ENCODE measurements around the gene PCDHA1. TPM values are rescaled to one million over a fixed set of nuclear protein-coding genes. Genes with fewer than 3 reads are reported as not detected.

The PCDHA1 gene
- total RNA-seq, 4 donors from 2014 or later, result not detected

DNA sequence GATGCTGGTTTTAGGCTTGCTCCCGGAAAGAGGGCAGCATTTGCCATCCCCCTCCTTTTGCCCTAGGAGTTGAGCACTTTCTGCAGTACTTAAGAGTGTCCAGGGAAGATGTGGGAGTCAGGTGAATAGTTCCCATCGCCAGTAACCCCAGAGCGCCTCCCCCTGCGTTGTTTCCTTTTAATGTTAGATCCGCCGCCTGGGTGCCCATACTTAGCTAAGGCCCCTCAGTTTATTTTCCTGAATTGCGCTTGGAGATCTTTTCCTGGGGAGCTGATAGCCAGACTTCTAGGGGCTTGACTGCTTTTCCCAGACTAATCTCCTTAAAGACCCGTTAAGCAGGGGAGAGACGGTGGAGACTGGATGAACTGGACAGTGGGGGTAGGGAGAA lies 180.0 kb downstream of the PCDHA1 start:
- no peak for DNase-seq (ENCODE audit: low spot score in 2 of 2)
- 0 to 5% methylated on average over 9 of the region's 9 CpGs for WGBS, 2 donors
- TF ChIP-seq, protein P1, sequence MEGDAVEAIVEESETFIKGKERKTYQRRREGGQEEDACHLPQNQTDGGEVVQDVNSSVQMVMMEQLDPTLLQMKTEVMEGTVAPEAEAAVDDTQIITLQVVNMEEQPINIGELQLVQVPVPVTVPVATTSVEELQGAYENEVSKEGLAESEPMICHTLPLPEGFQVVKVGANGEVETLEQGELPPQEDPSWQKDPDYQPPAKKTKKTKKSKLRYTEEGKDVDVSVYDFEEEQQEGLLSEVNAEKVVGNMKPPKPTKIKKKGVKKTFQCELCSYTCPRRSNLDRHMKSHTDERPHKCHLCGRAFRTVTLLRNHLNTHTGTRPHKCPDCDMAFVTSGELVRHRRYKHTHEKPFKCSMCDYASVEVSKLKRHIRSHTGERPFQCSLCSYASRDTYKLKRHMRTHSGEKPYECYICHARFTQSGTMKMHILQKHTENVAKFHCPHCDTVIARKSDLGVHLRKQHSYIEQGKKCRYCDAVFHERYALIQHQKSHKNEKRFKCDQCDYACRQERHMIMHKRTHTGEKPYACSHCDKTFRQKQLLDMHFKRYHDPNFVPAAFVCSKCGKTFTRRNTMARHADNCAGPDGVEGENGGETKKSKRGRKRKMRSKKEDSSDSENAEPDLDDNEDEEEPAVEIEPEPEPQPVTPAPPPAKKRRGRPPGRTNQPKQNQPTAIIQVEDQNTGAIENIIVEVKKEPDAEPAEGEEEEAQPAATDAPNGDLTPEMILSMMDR (IDR thresholded peaks at IDR 0.05), result no peak
- no peak for TF ChIP-seq POLR2A (IDR thresholded peaks at IDR 0.05)

DNA sequence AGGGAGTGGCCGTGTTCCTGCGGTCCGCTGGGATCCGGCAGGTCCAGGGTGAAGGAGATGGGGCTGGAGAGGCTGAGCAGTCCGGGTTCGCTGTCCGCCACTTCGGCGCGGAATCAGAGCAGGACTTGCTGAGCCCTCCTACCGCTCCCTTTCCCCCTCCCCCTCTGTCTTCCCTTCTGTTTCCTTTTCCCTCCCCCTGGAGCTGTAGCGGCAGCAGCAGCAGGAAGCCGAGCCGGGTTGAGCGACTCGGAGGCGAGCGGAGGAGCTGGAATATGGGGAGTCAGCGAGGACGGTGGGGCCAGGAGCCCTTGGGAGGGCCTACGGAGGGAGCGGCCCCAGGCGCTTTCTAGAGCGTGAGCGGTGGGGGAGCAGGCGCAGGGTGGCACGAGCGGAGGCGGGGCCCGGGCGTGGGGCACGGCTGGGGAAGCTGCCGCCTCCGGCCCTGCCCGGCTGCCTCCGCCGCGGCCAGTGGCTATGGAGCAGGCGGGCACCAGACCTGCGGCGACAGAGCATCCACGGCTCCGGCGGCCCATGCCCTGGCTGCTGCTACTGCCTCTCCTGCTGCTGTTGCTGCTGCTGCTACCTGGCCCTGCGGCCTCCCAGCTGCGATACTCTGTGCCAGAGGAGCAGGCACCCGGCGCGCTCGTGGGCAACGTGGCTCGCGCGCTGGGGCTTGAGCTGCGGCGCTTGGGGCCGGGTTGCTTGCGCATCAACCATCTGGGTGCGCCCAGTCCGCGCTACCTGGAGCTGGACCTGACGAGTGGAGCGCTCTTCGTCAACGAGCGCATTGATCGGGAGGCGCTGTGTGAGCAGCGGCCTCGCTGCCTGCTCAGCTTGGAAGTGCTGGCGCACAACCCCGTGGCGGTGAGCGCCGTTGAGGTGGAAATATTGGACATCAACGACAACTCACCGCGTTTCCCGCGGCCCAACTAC lies 180.6 kb downstream of the PCDHA1 start, which contains the start of gene PCDHAC2:
PCDHAC2 (plus strand) TSS at position 184 of the 933 bp plus-strand sequence; CDS start at position 475, 291 bp downstream.
- H3K4me3 ChIP-seq (ENCODE audit: low read depth, poor library complexity, severe bottlenecking), result peak within 1 kb of the TSS; percentile 14
- intact Hi-C loops (cut with DNase I; ENCODE audit: low total_unique reads), result no loop called here
- 1 to 2% methylated on average over 53 to 76 of the region's 80 CpGs for WGBS, 2 donors
- no peak for TF ChIP-seq POLR2A (IDR thresholded peaks at IDR 0.05)
- TF ChIP-seq, protein P1 (IDR thresholded peaks at IDR 0.05), result no peak
- DNase-seq (ENCODE audit: low spot score in 2 of 2), result no peak

More for the DNA sequence above, 180.0 kb downstream of the PCDHA1 start:
- intact Hi-C loops (cut with DNase I; ENCODE audit: low total_unique reads), result no loop called here
- H3K4me3 ChIP-seq (ENCODE audit: low read depth, poor library complexity, severe bottlenecking), result no peak overlapping the region

DNA sequence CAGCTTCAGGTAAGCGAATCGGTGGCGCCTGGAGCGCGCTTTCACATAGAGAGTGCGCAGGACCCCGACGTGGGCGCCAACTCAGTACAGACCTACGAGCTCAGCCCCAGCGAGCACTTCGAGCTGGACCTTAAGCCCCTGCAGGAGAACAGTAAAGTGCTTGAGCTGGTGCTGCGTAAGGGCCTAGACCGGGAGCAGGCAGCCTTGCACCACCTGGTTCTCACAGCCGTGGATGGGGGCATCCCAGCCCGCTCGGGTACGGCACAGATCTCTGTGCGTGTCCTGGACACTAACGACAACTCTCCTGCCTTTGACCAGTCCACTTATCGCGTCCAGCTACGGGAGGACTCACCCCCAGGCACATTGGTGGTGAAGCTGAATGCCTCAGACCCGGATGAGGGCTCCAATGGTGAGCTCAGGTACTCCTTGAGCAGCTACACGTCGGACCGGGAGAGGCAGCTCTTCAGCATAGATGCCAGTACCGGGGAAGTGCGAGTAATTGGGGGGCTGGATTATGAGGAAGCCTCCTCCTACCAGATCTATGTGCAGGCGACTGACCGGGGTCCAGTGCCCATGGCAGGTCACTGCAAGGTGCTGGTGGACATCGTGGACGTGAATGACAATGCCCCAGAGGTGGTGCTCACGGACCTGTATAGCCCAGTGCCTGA lies 181.4 kb downstream of the PCDHA1 start:
- DNase-seq (ENCODE audit: low spot score in 2 of 2), result no peak
- H3K4me3 ChIP-seq (ENCODE audit: low read depth, poor library complexity, severe bottlenecking), result no peak overlapping the region
- 43 to 51% methylated on average over 25 to 26 of the region's 34 CpGs for WGBS, 2 donors
- intact Hi-C loops (cut with DNase I; ENCODE audit: low total_unique reads), result no loop called here
- TF ChIP-seq, protein P1 (IDR thresholded peaks at IDR 0.05), result no peak
- TF ChIP-seq POLR2A (IDR thresholded peaks at IDR 0.05), result no peak

DNA sequence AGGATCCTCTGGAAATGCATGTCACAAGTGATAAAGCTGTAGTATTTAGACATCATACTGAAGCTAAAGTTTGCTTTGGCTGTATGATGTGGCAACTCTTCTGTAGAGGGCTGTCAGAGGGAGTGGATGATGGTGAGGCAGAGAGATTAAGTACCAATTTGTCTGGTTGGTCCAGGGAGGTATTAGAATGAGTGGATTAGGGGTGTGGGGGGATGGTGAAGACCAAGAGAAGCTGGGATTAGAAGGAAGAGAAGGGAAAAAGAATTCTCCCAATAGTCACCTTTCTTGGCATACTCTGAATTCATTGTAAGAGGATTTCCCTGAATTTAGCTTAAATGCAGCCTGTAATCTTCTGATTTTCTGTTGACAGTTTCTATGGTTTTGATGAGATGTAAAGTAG lies 183.9 kb downstream of the PCDHA1 start:
- intact Hi-C loops (cut with DNase I; ENCODE audit: low total_unique reads), result no loop called here
- DNase-seq (ENCODE audit: low spot score in 2 of 2), result no peak
- H3K4me3 ChIP-seq (ENCODE audit: low read depth, poor library complexity, severe bottlenecking), result no peak overlapping the region
- TF ChIP-seq, protein P1 (IDR thresholded peaks at IDR 0.05), result no peak
- no peak for TF ChIP-seq POLR2A (IDR thresholded peaks at IDR 0.05)

DNA sequence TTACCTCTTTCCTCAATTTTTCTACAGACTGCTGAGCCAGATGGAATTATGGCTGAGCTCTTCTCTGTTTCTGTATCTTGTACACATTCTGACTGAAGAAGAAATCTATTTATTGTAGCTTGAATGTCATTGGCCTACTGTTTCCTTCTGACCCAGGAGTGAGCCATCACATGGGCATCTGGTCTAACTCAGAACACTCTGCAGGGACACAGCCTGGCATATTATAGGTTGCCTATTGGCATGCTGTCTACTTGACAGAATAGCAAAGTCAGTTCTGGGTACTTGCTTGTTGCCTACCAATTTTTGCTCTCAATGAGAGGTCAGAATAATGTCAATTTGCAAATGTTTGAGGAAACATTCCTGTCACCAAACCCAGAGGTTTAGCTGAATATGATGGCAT lies 187.6 kb downstream of the PCDHA1 start:
- intact Hi-C loops (cut with DNase I; ENCODE audit: low total_unique reads), result no loop called here
- no peak overlapping the region for H3K4me3 ChIP-seq (ENCODE audit: low read depth, poor library complexity, severe bottlenecking)
- TF ChIP-seq POLR2A (IDR thresholded peaks at IDR 0.05), result no peak
- no peak for DNase-seq (ENCODE audit: low spot score in 2 of 2)

DNA sequence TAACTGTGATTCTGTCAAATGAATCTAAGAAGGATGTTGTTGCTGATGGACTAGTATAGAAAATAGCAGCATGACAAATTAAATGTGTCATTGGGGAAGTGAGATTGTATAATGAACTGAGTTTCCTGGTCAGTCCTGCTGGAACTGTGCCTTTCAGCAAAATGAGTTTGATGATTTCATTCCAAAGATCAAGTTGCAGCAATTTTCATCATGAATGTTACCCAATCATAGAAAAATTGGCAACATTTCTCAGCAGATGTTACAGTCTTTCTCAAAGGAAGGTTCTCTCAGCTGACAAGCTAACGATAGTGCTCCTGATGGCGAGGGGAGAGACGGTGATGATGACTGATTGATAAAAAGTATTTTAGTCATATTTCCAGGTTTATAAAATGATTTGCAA lies 191.1 kb downstream of the PCDHA1 start:
- intact Hi-C loops (cut with DNase I; ENCODE audit: low total_unique reads), result no loop called here
- no peak overlapping the region for H3K4me3 ChIP-seq (ENCODE audit: low read depth, poor library complexity, severe bottlenecking)
- DNase-seq (ENCODE audit: low spot score in 2 of 2), result no peak
- no peak for TF ChIP-seq POLR2A (IDR thresholded peaks at IDR 0.05)
- TF ChIP-seq, protein P1 (IDR thresholded peaks at IDR 0.05), result no peak
- WGBS, 2 donors, result 30 to 32% methylated on average over 3 of the region's 3 CpGs

Measured in lower leg skin (tissue), 4 donors.